T47D (cell line): Measurements from ENCODE around the gene THOC5.
"Not testable (repeated sequence)": the region's sequence is repeated elsewhere in the genome, so short reads cannot be mapped to it uniquely, and the experiment has no call there.

Experiments used
- DNase-seq, 2 experiments: peaks; one replicate each; pipeline versions ENCODE4 v3.0.0 to v3.0.0-alpha.2; 2011 to 2012; ENCODE audit warnings: low read depth in 1 of 2, low spot score in 1 of 2
- JUND ChIP-seq: IDR thresholded peaks from 2 replicates; pipeline ENCODE4 v1.6.1; 2012; ENCODE audit warnings: low read depth
- in situ Hi-C: cut with HindIII; loops from 2 replicates; pipeline ENCODE4 v1.10.0; 2016; ENCODE audit warnings: low sequenced_read_pairs, low pct_unique_long_range_greater_than_20kb

The THOC5 gene

GRCh38 chr22:29550005-29550404 lies 3.6 kb downstream of the THOC5 start:
- no peak for DNase-seq
- in situ Hi-C loops, result no loop called here
- TF ChIP-seq JUND, result no peak

GRCh38 chr22:29545045-29545444 lies 8.5 kb downstream of the THOC5 start:
- in situ Hi-C loops, DNase-seq: not testable (repeated sequence)

- no peak for TF ChIP-seq JUND
- in situ Hi-C loops, result no loop called here
- DNase-seq, result no peak
Observed at GRCh38 chr22:29541845-29542244, 11.7 kb downstream of the THOC5 start.

GRCh38 chr22:29539105-29539504 lies 14.5 kb downstream of the THOC5 start:
- in situ Hi-C loops, result no loop called here
- TF ChIP-seq JUND, result no peak
- no peak for DNase-seq

- DNase-seq, result no peak
- TF ChIP-seq JUND, result no peak
- in situ Hi-C loops, result no loop called here
Observed at GRCh38 chr22:29536411-29536810, 17.1 kb downstream of the THOC5 start.

GRCh38 chr22:29531419-29531818 lies 22.1 kb downstream of the THOC5 start:
- DNase-seq, result no peak
- in situ Hi-C loops, result no loop called here
- no peak for TF ChIP-seq JUND

- TF ChIP-seq JUND, result no peak
- DNase-seq, result no peak
- in situ Hi-C loops, result no loop called here
Observed at GRCh38 chr22:29530716-29531115, 22.8 kb downstream of the THOC5 start.

GRCh38 chr22:29528144-29528543 lies 25.4 kb downstream of the THOC5 start:
- in situ Hi-C loops, result no loop called here
- DNase-seq, result no peak
- no peak for TF ChIP-seq JUND

GRCh38 chr22:29524442-29525191 lies 28.9 kb downstream of the THOC5 start:
- peak; percentile 33 to 78 for DNase-seq
- TF ChIP-seq JUND, result no peak
- in situ Hi-C loops, result no loop called here

GRCh38 chr22:29523761-29524160 lies 29.8 kb downstream of the THOC5 start:
- DNase-seq, result no peak
- in situ Hi-C loops, result no loop called here
- TF ChIP-seq JUND, result no peak

GRCh38 chr22:29521526-29521925 lies 32.0 kb downstream of the THOC5 start:
- no peak for TF ChIP-seq JUND
- DNase-seq, result no peak

GRCh38 chr22:29520851-29521250 lies 32.7 kb downstream of the THOC5 start:
- no peak for TF ChIP-seq JUND
- DNase-seq, result no peak
- in situ Hi-C loops, result no loop called here

More at GRCh38 chr22:29521526-29521925, 32.0 kb downstream of the THOC5 start:
- in situ Hi-C loops, result no loop called here

- in situ Hi-C loops, result no loop called here
- TF ChIP-seq JUND, result no peak
Observed at GRCh38 chr22:29519996-29520395, 33.6 kb downstream of the THOC5 start.

GRCh38 chr22:29518427-29518826 lies 35.1 kb downstream of the THOC5 start:
- TF ChIP-seq JUND, result no peak
- DNase-seq, result peak in 1 of 2 experiments; percentile 17
- in situ Hi-C loops, result no loop called here

More at GRCh38 chr22:29519996-29520395, 33.6 kb downstream of the THOC5 start:
- peak in 1 of 2 experiments; percentile 79 for DNase-seq
